ENCODE data around the gene EIF1AD.

The EIF1AD gene

GRCh38 chr11:65982824-65983588 lies 19.0 kb downstream of the EIF1AD start:
- TF ChIP-seq, protein P1, sequence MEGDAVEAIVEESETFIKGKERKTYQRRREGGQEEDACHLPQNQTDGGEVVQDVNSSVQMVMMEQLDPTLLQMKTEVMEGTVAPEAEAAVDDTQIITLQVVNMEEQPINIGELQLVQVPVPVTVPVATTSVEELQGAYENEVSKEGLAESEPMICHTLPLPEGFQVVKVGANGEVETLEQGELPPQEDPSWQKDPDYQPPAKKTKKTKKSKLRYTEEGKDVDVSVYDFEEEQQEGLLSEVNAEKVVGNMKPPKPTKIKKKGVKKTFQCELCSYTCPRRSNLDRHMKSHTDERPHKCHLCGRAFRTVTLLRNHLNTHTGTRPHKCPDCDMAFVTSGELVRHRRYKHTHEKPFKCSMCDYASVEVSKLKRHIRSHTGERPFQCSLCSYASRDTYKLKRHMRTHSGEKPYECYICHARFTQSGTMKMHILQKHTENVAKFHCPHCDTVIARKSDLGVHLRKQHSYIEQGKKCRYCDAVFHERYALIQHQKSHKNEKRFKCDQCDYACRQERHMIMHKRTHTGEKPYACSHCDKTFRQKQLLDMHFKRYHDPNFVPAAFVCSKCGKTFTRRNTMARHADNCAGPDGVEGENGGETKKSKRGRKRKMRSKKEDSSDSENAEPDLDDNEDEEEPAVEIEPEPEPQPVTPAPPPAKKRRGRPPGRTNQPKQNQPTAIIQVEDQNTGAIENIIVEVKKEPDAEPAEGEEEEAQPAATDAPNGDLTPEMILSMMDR (IDR thresholded peaks at IDR 0.05; ENCODE audit: insufficient read depth, low read depth, low read length, missing control alignments) = no peak
- no peak overlapping the region for H3K4me3 ChIP-seq (ENCODE audit: low read length)
- no peak for DNase-seq (ENCODE audit: low read depth)

- no peak for DNase-seq (ENCODE audit: low read depth)
- H3K4me3 ChIP-seq (ENCODE audit: low read length) = no peak overlapping the region
Observed at GRCh38 chr11:65981972-65982823, 19.8 kb downstream of the EIF1AD start.

DNA sequence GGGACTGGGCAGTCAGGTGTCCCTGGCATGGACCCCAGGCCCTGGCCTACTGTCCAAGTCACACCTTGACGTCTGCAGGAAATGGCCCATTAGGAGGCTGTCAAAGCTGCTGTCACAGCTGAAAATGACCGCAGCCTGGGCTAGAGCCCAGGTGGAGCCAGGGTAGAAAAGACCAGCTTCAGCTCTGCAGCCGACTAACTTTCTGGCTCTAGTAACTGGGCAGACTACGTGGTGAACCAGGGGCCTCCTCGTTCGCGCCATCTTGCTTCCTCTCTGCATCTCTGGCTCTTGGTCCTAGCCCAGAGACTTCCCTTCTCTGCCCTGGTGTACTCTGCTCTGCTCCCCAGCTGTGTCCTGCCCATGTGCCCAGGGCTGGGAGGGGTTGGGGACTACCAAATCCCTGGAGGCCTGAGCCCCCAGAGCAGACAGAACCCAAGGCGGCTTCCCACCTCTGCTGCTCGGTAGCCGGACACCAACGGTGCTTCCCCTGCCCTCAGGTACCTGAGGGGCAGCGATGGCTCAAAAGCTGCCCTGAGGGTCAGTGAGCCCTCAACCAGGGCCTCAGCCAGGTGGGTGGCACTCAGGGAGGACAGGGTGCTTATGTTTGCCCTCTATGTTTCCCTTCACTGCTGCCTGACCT lies 20.7 kb downstream of the EIF1AD start:
- H3K4me3 ChIP-seq (ENCODE audit: low read length) = no peak overlapping the region
- TF ChIP-seq, protein P1 (IDR thresholded peaks at IDR 0.05; ENCODE audit: insufficient read depth, low read depth, low read length, missing control alignments) = no peak
- DNase-seq (ENCODE audit: low read depth) = no peak

More at GRCh38 chr11:65981972-65982823, 19.8 kb downstream of the EIF1AD start:
- TF ChIP-seq, protein P1 (IDR thresholded peaks at IDR 0.05; ENCODE audit: insufficient read depth, low read depth, low read length, missing control alignments) = no peak

GRCh38 chr11:65979261-65979759 lies 22.6 kb downstream of the EIF1AD start:
- no peak overlapping the region for H3K4me3 ChIP-seq (ENCODE audit: low read length)
- TF ChIP-seq, protein P1 (IDR thresholded peaks at IDR 0.05; ENCODE audit: insufficient read depth, low read depth, low read length, missing control alignments) = no peak
- DNase-seq (ENCODE audit: low read depth) = no peak

- H3K4me3 ChIP-seq (ENCODE audit: low read length) = no peak overlapping the region
- TF ChIP-seq, protein P1 (IDR thresholded peaks at IDR 0.05; ENCODE audit: insufficient read depth, low read depth, low read length, missing control alignments) = no peak
- DNase-seq (ENCODE audit: low read depth) = no peak
Observed at GRCh38 chr11:65978391-65979238, 23.3 kb downstream of the EIF1AD start.

All from epithelial cell of esophagus (primary cell).